Endothelial cell of umbilical vein (primary cell): ENCODE results near the gene JARID2. TPM values are rescaled to one million over a fixed set of nuclear protein-coding genes. Genes with fewer than 3 reads are reported as not detected.

Experiments used
- BruUV-seq: library from RNA; stranded (reverse); fragments of 400-500 nt; replicated peaks from 2 replicates; lab custom pipeline; 2021; lab: Mats Ljungman, UMichigan
- CTCF ChIA-PET: fragments of 300-600, 350-600 bp; sonication (Branson Sonifier 250); formaldehyde crosslinking; loops from one replicate; lab custom pipeline; 2021; ENCODE audit warnings: antibody characterized with exemption, inconsistent platforms; lab: Charles Lee
- POLR2A ChIA-PET: fragments of 300-600, 350-600 bp; sonication (Branson Sonifier 250); formaldehyde crosslinking; loops from one replicate; lab custom pipeline; 2021; ENCODE audit warnings: antibody characterized with exemption, inconsistent platforms; lab: Charles Lee
- DNase-seq: peaks from one replicate; pipeline ENCODE4 v3.0.0-alpha.2; 2011; ENCODE audit warnings: low read depth, low spot score
- FAIRE-seq: peaks from 2 replicates; lab custom pipeline; 2011; peaks lifted over from hg19 to GRCh38; lab: Jason Lieb, UNC
- H2AFZ ChIP-seq: 2 replicates; pipeline ENCODE4 v1.6.0; 2012; ENCODE audit warnings: low read depth, low read length, control low read depth, inconsistent platforms
- H3K27ac ChIP-seq: 2 replicates; pipeline ENCODE4 v1.5.1; 2011; ENCODE audit warnings: low read depth, mild to moderate bottlenecking, control low read depth, low read length, moderate library complexity; ENCODE audit not compliant: insufficient read depth
- H3K27me3 ChIP-seq, 2 experiments: 2 replicates each; pipeline versions ENCODE4 v1.6.0 to v1.6.1; 2011; ENCODE audit warnings: low read length in 2 of 2, mixed read lengths in 1 of 2; ENCODE audit not compliant: control insufficient read depth in 2 of 2, insufficient read depth in 2 of 2
- H3K36me3 ChIP-seq, 2 experiments: 2 replicates in 1 of 2; 3 replicates in 1 of 2; pipeline ENCODE4 v1.5.1; 2011; ENCODE audit warnings: low read length in 2 of 2, mild to moderate bottlenecking in 1 of 2, moderate library complexity in 1 of 2; ENCODE audit not compliant: control insufficient read depth in 2 of 2, insufficient read depth in 2 of 2; ENCODE audit errors: extremely low read depth in 1 of 2
- H3K4me1 ChIP-seq: 3 replicates; pipeline ENCODE4 v1.5.1; 2011; ENCODE audit warnings: mild to moderate bottlenecking, low read length; ENCODE audit not compliant: control insufficient read depth, insufficient read depth; ENCODE audit errors: extremely low read depth
- H3K4me2 ChIP-seq: 2 replicates; pipeline ENCODE4 v1.6.1; 2011; ENCODE audit warnings: low read length, control low read depth, mixed read lengths; ENCODE audit not compliant: insufficient read depth
- H3K4me3 ChIP-seq, 3 experiments: fragments of 200-600 bp in 1 of 3; sonication (generic), shearing (Covaris generic) in 1 of 3; replicated peaks in 1 of 3; 2 replicates each; pipeline ENCODE4 v1.5.1; 2011 to 2016; ENCODE audit warnings: control low read depth in 3 of 3, low read length in 3 of 3, mild to moderate bottlenecking in 2 of 3, inconsistent platforms in 1 of 3, low read depth in 1 of 3, moderate library complexity in 1 of 3; ENCODE audit not compliant: insufficient read depth in 1 of 3
- H3K79me2 ChIP-seq: 2 replicates; pipeline ENCODE4 v1.6.0; 2012; ENCODE audit warnings: low read length, inconsistent platforms; ENCODE audit not compliant: control insufficient read depth, insufficient read depth
- H3K9ac ChIP-seq: replicated peaks from 2 replicates; pipeline ENCODE3; 2011; ENCODE audit warnings: low read length, control low read depth; ENCODE audit not compliant: insufficient read depth; ENCODE audit errors: extremely low read depth
- H3K9me1 ChIP-seq: replicated peaks from 3 replicates; pipeline ENCODE4 v1.6.0; 2011; ENCODE audit warnings: mild to moderate bottlenecking, low read length; ENCODE audit not compliant: control insufficient read depth, insufficient read depth; ENCODE audit errors: extremely low read depth
- H3K9me3 ChIP-seq: replicated peaks from 2 replicates; pipeline ENCODE4 v1.5.1; 2012; ENCODE audit warnings: low read length, inconsistent platforms; ENCODE audit not compliant: control insufficient read depth, insufficient read depth
- H4K20me1 ChIP-seq: replicated peaks from 2 replicates; pipeline ENCODE3; 2011; ENCODE audit warnings: mild to moderate bottlenecking, low read length; ENCODE audit not compliant: control insufficient read depth, insufficient read depth; ENCODE audit errors: extremely low read depth
- CTCF ChIP-seq, 2 donors: IDR thresholded peaks; 1 replicate in 1 of 2; 2 replicates in 1 of 2; pipeline ENCODE4 v1.5.1; 2011; ENCODE audit warnings: low read length in 2 of 2, mild to moderate bottlenecking in 2 of 2, moderate library complexity in 2 of 2, control low read depth in 1 of 2, inconsistent platforms in 1 of 2, low read depth in 1 of 2; ENCODE audit not compliant: insufficient read depth in 1 of 2; ENCODE audit errors: extremely low read depth in 1 of 2
- EZH2 ChIP-seq: IDR thresholded peaks from 2 replicates; pipeline ENCODE4 v1.6.1; 2012; ENCODE audit warnings: borderline replicate concordance, low read depth, mild to moderate bottlenecking, moderate library complexity, low read length, inconsistent platforms; ENCODE audit not compliant: severe bottlenecking
- GATA2 ChIP-seq: IDR thresholded peaks from 2 replicates; pipeline ENCODE4 v1.7.0; 2011; ENCODE audit warnings: low read depth, mild to moderate bottlenecking, moderate library complexity, mixed read lengths, low read length; ENCODE audit not compliant: insufficient read length, insufficient read depth
- JUN ChIP-seq: IDR thresholded peaks from 2 replicates; pipeline ENCODE4 v1.6.1; 2011; ENCODE audit warnings: borderline replicate concordance, low read depth; ENCODE audit not compliant: insufficient read length, insufficient read depth
- MAX ChIP-seq: IDR thresholded peaks from 2 replicates; pipeline ENCODE4 v1.6.1; 2011; ENCODE audit not compliant: insufficient read depth, insufficient read length
- POLR2A ChIP-seq: IDR thresholded peaks from 2 replicates; pipeline ENCODE4 v1.6.1; 2012; ENCODE audit warnings: low read depth, mild to moderate bottlenecking, control low read depth, low read length
- dilution Hi-C: fragments of 300-500 bp; cut with MboI; formaldehyde crosslinking; loops from one replicate; pipeline ENCODE4 v1.15.0; 2019; ENCODE audit warnings: low sequenced_read_pairs; ENCODE audit not compliant: extremely low pct_ligation_motif_present
- intact Hi-C: fragments of 100-400 bp; cut with micrococcal nuclease; formaldehyde crosslinking; loops from one replicate; pipeline ENCODE4 v1.10.0; 2022
- polyA plus RNA-seq, 4 experiments: library from polyadenylated mRNA; depleted of rRNA in 3 of 4; stranded (reverse) in 3 of 4; unstranded in 1 of 4; fragments of >200 nt; gene quantifications; 2 replicates each; pipeline versions ENCODE4 v1.2.1 to v1.2.3, GENCODE V29; 2011 to 2012; ENCODE audit warnings: missing spikeins in 1 of 4
- total RNA-seq: library from RNA; stranded (reverse); gene quantifications from 2 replicates; pipeline ENCODE4 v1.2.3, GENCODE V29; 2021

JARID2 gene
- total and polyA plus RNA-seq, 2 donors (not counting 3 experiments of a cell fraction or from before 2014, with no cell fraction given): 2.9 to 10.6 TPM

- FAIRE-seq (no peak), DNase-seq (no peak)
- BruUV-seq: no TSS peak
- Histone ChIP-seq H3K79me2 (no peaks in the 10 kb centered on the region), H3K9me1 (no peaks in the 10 kb centered on the region), H3K9ac (no peak overlapping the region), H3K36me3 (peaks cover 0 to 2% of the 10 kb centered on the region in 2 experiments), H3K27ac (no peak overlapping the region), H3K4me1 (peaks cover 4% of the 10 kb centered on the region), H3K9me3 (no peaks in the 10 kb centered on the region), H2AFZ (no peak overlapping the region), H3K4me2 (no peak overlapping the region), H4K20me1 (no peaks in the 10 kb centered on the region), H3K27me3 (no peaks in the 10 kb centered on the region), H3K4me3 (no peak overlapping the region)
- TF ChIP-seq JUN (no peak), CTCF (IDR thresholded peaks at IDR 0.05; ENCODE audit: extremely low read depth in 1 of 2, insufficient read depth in 1 of 2, low read depth in 1 of 2, low read length in 2 of 2) (no peak), MAX (no peak), EZH2 (no peak), POLR2A (no peak), GATA2 (no peak)
- intact Hi-C loops: no loop called here
- dilution Hi-C loops: no loop called here
- ChIA-PET POLR2A (no interaction called here), CTCF (interaction anchor here (1.8 kb wide), 1 partner anchor 21 kb away, joined by 4 read pairs; no protein-coding TSS in a partner anchor)
Measured at GRCh38 chr6:15484140-15484539, 238.3 kb downstream of the JARID2 start.
